Measurements from ENCODE around the gene WDR27.

The WDR27 gene

GRCh38 chr6:169545982-169546381, 155.8 kb downstream of the WDR27 start:
- TF ChIP-seq TEAD4 (IDR thresholded peaks at IDR 0.05) = no peak
- TF ChIP-seq EP300 (IDR thresholded peaks at IDR 0.05; ENCODE audit: borderline replicate concordance) = no peak
- no peak for TF ChIP-seq TCF12 (IDR thresholded peaks at IDR 0.05; ENCODE audit: low read depth)
- TF ChIP-seq MAX (IDR thresholded peaks at IDR 0.05) = no peak
- no peak for TF ChIP-seq CREB1 (IDR thresholded peaks at IDR 0.05; ENCODE audit: low read depth)
- TF ChIP-seq EGR1 (IDR thresholded peaks at IDR 0.05) = no peak
- TF ChIP-seq TAF1 (IDR thresholded peaks at IDR 0.05; ENCODE audit: low read depth) = no peak
- TF ChIP-seq USF1 (IDR thresholded peaks at IDR 0.05) = no peak
- no peak for TF ChIP-seq REST (IDR thresholded peaks at IDR 0.05; ENCODE audit: low read depth)
- no peak for TF ChIP-seq YY1 (IDR thresholded peaks at IDR 0.05; ENCODE audit: low read depth)
- TF ChIP-seq FOXM1 (IDR thresholded peaks at IDR 0.05; ENCODE audit: borderline replicate concordance, low read depth) = no peak
- TF ChIP-seq RAD21 (IDR thresholded peaks at IDR 0.05; ENCODE audit: low read depth) = no peak

GRCh38 chr6:169543704-169544103, 158.1 kb downstream of the WDR27 start:
- TF ChIP-seq CREB1 (IDR thresholded peaks at IDR 0.05; ENCODE audit: low read depth) (no peak), RAD21 (IDR thresholded peaks at IDR 0.05; ENCODE audit: low read depth) (no peak), FOXM1 (IDR thresholded peaks at IDR 0.05; ENCODE audit: borderline replicate concordance, low read depth) (no peak), CEBPB (IDR thresholded peaks at IDR 0.05) (no peak), REST (IDR thresholded peaks at IDR 0.05; ENCODE audit: low read depth) (no peak), NFIC (IDR thresholded peaks at IDR 0.05) (no peak)

GRCh38 chr6:169542491-169542890, 159.3 kb downstream of the WDR27 start:
- TF ChIP-seq RAD21 (IDR thresholded peaks at IDR 0.05; ENCODE audit: low read depth) (no peak), TEAD4 (IDR thresholded peaks at IDR 0.05) (no peak), NFIC (IDR thresholded peaks at IDR 0.05) (no peak), FOXM1 (IDR thresholded peaks at IDR 0.05; ENCODE audit: borderline replicate concordance, low read depth) (no peak), EGR1 (IDR thresholded peaks at IDR 0.05) (no peak), MAX (IDR thresholded peaks at IDR 0.05) (no peak), YY1 (IDR thresholded peaks at IDR 0.05; ENCODE audit: low read depth) (no peak), TCF12 (IDR thresholded peaks at IDR 0.05; ENCODE audit: low read depth) (no peak), CEBPB (IDR thresholded peaks at IDR 0.05) (no peak), USF1 (IDR thresholded peaks at IDR 0.05) (no peak), EP300 (IDR thresholded peaks at IDR 0.05; ENCODE audit: borderline replicate concordance) (no peak)

GRCh38 chr6:169539176-169539897, 162.5 kb downstream of the WDR27 start:
- TF ChIP-seq EGR1 (IDR thresholded peaks at IDR 0.05) (no peak), YY1 (IDR thresholded peaks at IDR 0.05; ENCODE audit: low read depth) (no peak), RAD21 (IDR thresholded peaks at IDR 0.05; ENCODE audit: low read depth) (no peak), CREB1 (IDR thresholded peaks at IDR 0.05; ENCODE audit: low read depth) (no peak), EP300 (IDR thresholded peaks at IDR 0.05; ENCODE audit: borderline replicate concordance) (no peak), FOXM1 (IDR thresholded peaks at IDR 0.05; ENCODE audit: borderline replicate concordance, low read depth) (no peak), TEAD4 (IDR thresholded peaks at IDR 0.05) (no peak), CEBPB (IDR thresholded peaks at IDR 0.05) (no peak), NFIC (IDR thresholded peaks at IDR 0.05) (no peak), TAF1 (IDR thresholded peaks at IDR 0.05; ENCODE audit: low read depth) (no peak), ZBTB7A (IDR thresholded peaks at IDR 0.05; ENCODE audit: low read depth) (no peak), REST (IDR thresholded peaks at IDR 0.05; ENCODE audit: low read depth) (no peak), TCF12 (IDR thresholded peaks at IDR 0.05; ENCODE audit: low read depth) (no peak), MAX (IDR thresholded peaks at IDR 0.05) (no peak)
